ENCODE measurements around the gene GSTA3.

DNA sequence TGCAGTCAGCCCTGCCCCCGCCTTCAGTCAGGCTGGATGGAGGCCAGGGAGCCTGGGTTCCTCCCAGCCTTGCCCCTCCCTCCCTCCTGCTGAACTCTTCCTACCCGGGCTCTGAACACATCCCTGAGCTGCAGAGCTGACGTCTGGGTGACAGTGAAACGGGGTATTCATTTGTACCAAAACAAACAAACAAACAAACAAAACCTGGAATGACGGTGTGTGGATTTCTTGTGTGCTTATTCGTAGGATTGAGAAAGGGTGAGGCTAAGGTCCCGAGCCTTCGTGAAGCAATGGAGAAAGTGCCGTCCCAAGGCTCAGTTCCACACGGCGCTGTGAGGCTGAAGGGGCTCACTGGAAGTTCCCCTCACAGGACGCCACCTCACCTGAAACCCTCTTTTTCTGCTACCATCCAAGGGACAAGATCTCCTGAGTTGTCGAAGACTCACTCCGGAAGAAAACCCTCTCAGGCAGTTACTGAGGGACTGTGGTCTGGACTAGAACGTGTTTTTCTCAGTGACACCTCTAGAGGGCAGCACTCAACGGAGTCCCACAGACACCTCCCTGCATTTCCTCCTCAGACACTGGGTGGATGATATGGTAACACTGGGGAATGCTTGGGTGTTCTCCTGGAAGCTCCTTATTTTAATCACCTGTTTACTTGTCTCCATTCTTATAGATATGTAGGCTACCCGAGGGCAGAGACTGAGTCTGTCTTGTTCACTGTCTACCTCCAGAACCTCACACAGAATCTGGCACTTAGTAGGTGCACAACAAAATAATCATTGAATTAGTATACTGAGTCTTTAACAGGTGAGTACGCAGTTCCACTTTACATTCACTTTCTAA, 27.3 kb downstream of the GSTA3 start:
- TF ChIP-seq CSDC2 (CRISPR knock-in tag; IDR thresholded peaks at IDR 0.05) (no peak), ZNF565 (CRISPR knock-in tag; conservative IDR thresholded peaks at IDR 0.05; ENCODE audit: low read depth) (no peak), ARNTL (CRISPR knock-in tag; IDR thresholded peaks at IDR 0.05; ENCODE audit: borderline replicate concordance, low read depth) (no peak), ZFP30 (CRISPR knock-in tag; IDR thresholded peaks at IDR 0.05) (no peak), PPARA (CRISPR knock-in tag; IDR thresholded peaks at IDR 0.05; ENCODE audit: borderline replicate concordance) (no peak), ZFP3 (CRISPR knock-in tag; IDR thresholded peaks at IDR 0.05) (no peak), OSR1 (CRISPR knock-in tag; IDR thresholded peaks at IDR 0.05) (no peak), RARB (CRISPR knock-in tag; IDR thresholded peaks at IDR 0.05) (no peak), GLIS3 (CRISPR knock-in tag; IDR thresholded peaks at IDR 0.05) (no peak)
- TF ChIP-seq, protein P1, sequence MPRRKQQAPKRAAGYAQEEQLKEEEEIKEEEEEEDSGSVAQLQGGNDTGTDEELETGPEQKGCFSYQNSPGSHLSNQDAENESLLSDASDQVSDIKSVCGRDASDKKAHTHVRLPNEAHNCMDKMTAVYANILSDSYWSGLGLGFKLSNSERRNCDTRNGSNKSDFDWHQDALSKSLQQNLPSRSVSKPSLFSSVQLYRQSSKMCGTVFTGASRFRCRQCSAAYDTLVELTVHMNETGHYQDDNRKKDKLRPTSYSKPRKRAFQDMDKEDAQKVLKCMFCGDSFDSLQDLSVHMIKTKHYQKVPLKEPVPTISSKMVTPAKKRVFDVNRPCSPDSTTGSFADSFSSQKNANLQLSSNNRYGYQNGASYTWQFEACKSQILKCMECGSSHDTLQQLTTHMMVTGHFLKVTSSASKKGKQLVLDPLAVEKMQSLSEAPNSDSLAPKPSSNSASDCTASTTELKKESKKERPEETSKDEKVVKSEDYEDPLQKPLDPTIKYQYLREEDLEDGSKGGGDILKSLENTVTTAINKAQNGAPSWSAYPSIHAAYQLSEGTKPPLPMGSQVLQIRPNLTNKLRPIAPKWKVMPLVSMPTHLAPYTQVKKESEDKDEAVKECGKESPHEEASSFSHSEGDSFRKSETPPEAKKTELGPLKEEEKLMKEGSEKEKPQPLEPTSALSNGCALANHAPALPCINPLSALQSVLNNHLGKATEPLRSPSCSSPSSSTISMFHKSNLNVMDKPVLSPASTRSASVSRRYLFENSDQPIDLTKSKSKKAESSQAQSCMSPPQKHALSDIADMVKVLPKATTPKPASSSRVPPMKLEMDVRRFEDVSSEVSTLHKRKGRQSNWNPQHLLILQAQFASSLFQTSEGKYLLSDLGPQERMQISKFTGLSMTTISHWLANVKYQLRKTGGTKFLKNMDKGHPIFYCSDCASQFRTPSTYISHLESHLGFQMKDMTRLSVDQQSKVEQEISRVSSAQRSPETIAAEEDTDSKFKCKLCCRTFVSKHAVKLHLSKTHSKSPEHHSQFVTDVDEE (CRISPR knock-in tag; IDR thresholded peaks at IDR 0.05): no peak
- TF ChIP-seq, protein P2, sequence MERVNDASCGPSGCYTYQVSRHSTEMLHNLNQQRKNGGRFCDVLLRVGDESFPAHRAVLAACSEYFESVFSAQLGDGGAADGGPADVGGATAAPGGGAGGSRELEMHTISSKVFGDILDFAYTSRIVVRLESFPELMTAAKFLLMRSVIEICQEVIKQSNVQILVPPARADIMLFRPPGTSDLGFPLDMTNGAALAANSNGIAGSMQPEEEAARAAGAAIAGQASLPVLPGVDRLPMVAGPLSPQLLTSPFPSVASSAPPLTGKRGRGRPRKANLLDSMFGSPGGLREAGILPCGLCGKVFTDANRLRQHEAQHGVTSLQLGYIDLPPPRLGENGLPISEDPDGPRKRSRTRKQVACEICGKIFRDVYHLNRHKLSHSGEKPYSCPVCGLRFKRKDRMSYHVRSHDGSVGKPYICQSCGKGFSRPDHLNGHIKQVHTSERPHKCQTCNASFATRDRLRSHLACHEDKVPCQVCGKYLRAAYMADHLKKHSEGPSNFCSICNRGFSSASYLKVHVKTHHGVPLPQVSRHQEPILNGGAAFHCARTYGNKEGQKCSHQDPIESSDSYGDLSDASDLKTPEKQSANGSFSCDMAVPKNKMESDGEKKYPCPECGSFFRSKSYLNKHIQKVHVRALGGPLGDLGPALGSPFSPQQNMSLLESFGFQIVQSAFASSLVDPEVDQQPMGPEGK (CRISPR knock-in tag; IDR thresholded peaks at IDR 0.05; ENCODE audit: borderline replicate concordance): no peak
- TF ChIP-seq, protein P3, sequence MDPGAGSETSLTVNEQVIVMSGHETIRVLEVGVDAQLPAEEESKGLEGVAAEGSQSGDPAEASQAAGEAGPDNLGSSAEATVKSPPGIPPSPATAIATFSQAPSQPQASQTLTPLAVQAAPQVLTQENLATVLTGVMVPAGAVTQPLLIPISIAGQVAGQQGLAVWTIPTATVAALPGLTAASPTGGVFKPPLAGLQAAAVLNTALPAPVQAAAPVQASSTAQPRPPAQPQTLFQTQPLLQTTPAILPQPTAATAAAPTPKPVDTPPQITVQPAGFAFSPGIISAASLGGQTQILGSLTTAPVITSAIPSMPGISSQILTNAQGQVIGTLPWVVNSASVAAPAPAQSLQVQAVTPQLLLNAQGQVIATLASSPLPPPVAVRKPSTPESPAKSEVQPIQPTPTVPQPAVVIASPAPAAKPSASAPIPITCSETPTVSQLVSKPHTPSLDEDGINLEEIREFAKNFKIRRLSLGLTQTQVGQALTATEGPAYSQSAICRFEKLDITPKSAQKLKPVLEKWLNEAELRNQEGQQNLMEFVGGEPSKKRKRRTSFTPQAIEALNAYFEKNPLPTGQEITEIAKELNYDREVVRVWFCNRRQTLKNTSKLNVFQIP (CRISPR knock-in tag; IDR thresholded peaks at IDR 0.05; ENCODE audit: borderline replicate concordance, low read depth): no peak
- TF ChIP-seq, protein P4, sequence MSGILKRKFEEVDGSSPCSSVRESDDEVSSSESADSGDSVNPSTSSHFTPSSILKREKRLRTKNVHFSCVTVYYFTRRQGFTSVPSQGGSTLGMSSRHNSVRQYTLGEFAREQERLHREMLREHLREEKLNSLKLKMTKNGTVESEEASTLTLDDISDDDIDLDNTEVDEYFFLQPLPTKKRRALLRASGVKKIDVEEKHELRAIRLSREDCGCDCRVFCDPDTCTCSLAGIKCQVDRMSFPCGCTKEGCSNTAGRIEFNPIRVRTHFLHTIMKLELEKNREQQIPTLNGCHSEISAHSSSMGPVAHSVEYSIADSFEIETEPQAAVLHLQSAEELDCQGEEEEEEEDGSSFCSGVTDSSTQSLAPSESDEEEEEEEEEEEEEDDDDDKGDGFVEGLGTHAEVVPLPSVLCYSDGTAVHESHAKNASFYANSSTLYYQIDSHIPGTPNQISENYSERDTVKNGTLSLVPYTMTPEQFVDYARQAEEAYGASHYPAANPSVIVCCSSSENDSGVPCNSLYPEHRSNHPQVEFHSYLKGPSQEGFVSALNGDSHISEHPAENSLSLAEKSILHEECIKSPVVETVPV (CRISPR knock-in tag; IDR thresholded peaks at IDR 0.05): no peak
- TF ChIP-seq, protein P5, sequence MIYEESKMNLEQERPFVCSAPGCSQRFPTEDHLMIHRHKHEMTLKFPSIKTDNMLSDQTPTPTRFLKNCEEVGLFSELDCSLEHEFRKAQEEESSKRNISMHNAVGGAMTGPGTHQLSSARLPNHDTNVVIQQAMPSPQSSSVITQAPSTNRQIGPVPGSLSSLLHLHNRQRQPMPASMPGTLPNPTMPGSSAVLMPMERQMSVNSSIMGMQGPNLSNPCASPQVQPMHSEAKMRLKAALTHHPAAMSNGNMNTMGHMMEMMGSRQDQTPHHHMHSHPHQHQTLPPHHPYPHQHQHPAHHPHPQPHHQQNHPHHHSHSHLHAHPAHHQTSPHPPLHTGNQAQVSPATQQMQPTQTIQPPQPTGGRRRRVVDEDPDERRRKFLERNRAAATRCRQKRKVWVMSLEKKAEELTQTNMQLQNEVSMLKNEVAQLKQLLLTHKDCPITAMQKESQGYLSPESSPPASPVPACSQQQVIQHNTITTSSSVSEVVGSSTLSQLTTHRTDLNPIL (CRISPR knock-in tag; IDR thresholded peaks at IDR 0.05; ENCODE audit: low read depth): no peak
